Measurements from ENCODE around the gene CENPT.
"Not testable (repeated sequence)": the region's sequence is repeated elsewhere in the genome, so short reads cannot be mapped to it uniquely, and the experiment has no call there.

CENPT gene

GRCh38 chr16:67845291-67846062 is 2.0 kb downstream of the CENPT start:
- no peak for DNase-seq

GRCh38 chr16:67844497-67844896 is 3.0 kb downstream of the CENPT start:
- DNase-seq, result peak in 1 of 2 experiments; percentile 6

GRCh38 chr16:67843343-67843765 is 4.1 kb downstream of the CENPT start:
- no peak for DNase-seq

- peak in 1 of 2 experiments; percentile 68 for DNase-seq
Observed at GRCh38 chr16:67842509-67843342, 4.8 kb downstream of the CENPT start.

- DNase-seq, result peak; percentile 89 to 95
Observed at GRCh38 chr16:67841816-67842508, 5.5 kb downstream of the CENPT start, which contains the start of gene THAP11. Gene THAP11, plus strand, starts transcription at chr16:67842320. Its CDS starts 235 bp downstream, at chr16:67842555.

- peak in 1 of 2 experiments; percentile 23 for DNase-seq
Observed at GRCh38 chr16:67841198-67841815, 6.2 kb downstream of the CENPT start.

- no peak for DNase-seq
Observed at GRCh38 chr16:67837811-67838210, 9.7 kb downstream of the CENPT start.

GRCh38 chr16:67837190-67837589 is 10.3 kb downstream of the CENPT start:
- not testable (repeated sequence) for DNase-seq

- DNase-seq, result no peak
Observed at GRCh38 chr16:67834242-67834614, 13.3 kb downstream of the CENPT start.

GRCh38 chr16:67833415-67834241 is 13.9 kb downstream of the CENPT start:
- peak; percentile 61 to 91 for DNase-seq

GRCh38 chr16:67833030-67833414 is 14.5 kb downstream of the CENPT start:
- peak in 1 of 2 experiments; percentile 10 for DNase-seq

- no peak for DNase-seq
Observed at GRCh38 chr16:67828651-67829050, 18.8 kb downstream of the CENPT start.

- no peak for DNase-seq
Observed at GRCh38 chr16:67825906-67826305, 21.6 kb downstream of the CENPT start.

GRCh38 chr16:67825119-67825518 is 22.4 kb downstream of the CENPT start:
- no peak for DNase-seq

- no peak for DNase-seq
Observed at GRCh38 chr16:67822511-67822910, 25.0 kb downstream of the CENPT start.

GRCh38 chr16:67820608-67821259 is 26.8 kb downstream of the CENPT start:
- no peak for DNase-seq

- no peak for DNase-seq
Observed at GRCh38 chr16:67814567-67814966, 32.9 kb downstream of the CENPT start.

GRCh38 chr16:67811899-67812298 is 35.6 kb downstream of the CENPT start:
- no peak for DNase-seq

- DNase-seq, result no peak
Observed at GRCh38 chr16:67807148-67807682, 40.3 kb downstream of the CENPT start.

GRCh38 chr16:67806428-67807147 is 40.9 kb downstream of the CENPT start, which contains the start of the genes RANBP10 and TSNAXIP1:
Gene RANBP10, minus strand, starts transcription at chr16:67806560. Its CDS starts 24 bp downstream, at chr16:67806536.
Gene TSNAXIP1, plus strand, starts transcription at chr16:67806889. Its CDS starts 261 bp downstream, at chr16:67807150.
- DNase-seq, result peak; percentile 97

All from NCI-H526 (cell line).